CD4-positive, alpha-beta T cell treated with Interferon gamma for 1 hour (primary cell): ENCODE measurements around the gene ANO2.

Experiments
- DNase-seq: peaks from one replicate; pipeline ENCODE4 v3.0.0-alpha.2; 2020

Gene ANO2

GRCh38 chr12:5945071-5946008, at the start of gene ANO2:
TSS of gene ANO2 (minus strand) at chr12:5945259. CDS start at chr12:5945217, 42 bp downstream.
- DNase-seq, result no peak

- DNase-seq, result no peak
Observed at GRCh38 chr12:5989621-5990020, 44.6 kb upstream of the ANO2 start.

GRCh38 chr12:5988659-5989116, 43.6 kb upstream of the ANO2 start:
- peak; percentile 63 for DNase-seq

- DNase-seq, result no peak
Observed at GRCh38 chr12:5988088-5988487, 43.0 kb upstream of the ANO2 start.

- no peak for DNase-seq
Observed at GRCh38 chr12:5987573-5987972, 42.5 kb upstream of the ANO2 start.

GRCh38 chr12:5985471-5985870, 40.4 kb upstream of the ANO2 start:
- DNase-seq, result no peak

GRCh38 chr12:5984873-5985272, 39.8 kb upstream of the ANO2 start:
- no peak for DNase-seq

GRCh38 chr12:5982106-5982505, 37.0 kb upstream of the ANO2 start:
- no peak for DNase-seq

- DNase-seq, result no peak
Observed at GRCh38 chr12:5977556-5977955, 32.5 kb upstream of the ANO2 start.

GRCh38 chr12:5976711-5977110, 31.7 kb upstream of the ANO2 start:
- DNase-seq, result no peak

- no peak for DNase-seq
Observed at GRCh38 chr12:5976196-5976595, 31.1 kb upstream of the ANO2 start.

- no peak for DNase-seq
Observed at GRCh38 chr12:5973461-5974115, 28.5 kb upstream of the ANO2 start.

- DNase-seq, result no peak
Observed at GRCh38 chr12:5972387-5972786, 27.3 kb upstream of the ANO2 start.

- DNase-seq, result no peak
Observed at GRCh38 chr12:5971194-5971850, 26.3 kb upstream of the ANO2 start.

- no peak for DNase-seq
Observed at GRCh38 chr12:5969974-5970690, 25.1 kb upstream of the ANO2 start.

GRCh38 chr12:5969156-5969973, 24.3 kb upstream of the ANO2 start:
- no peak for DNase-seq

GRCh38 chr12:5967645-5968415, 22.8 kb upstream of the ANO2 start:
- no peak for DNase-seq

- no peak for DNase-seq
Observed at GRCh38 chr12:5966486-5967095, 21.5 kb upstream of the ANO2 start.

GRCh38 chr12:5965950-5966383, 20.9 kb upstream of the ANO2 start:
- DNase-seq, result peak; percentile 8
